Gastrocnemius medialis (tissue), 4 donors: Measurements from ENCODE around the gene RYR1.

Source experiments
- POLR2A ChIP-seq, 2 donors: fragments of 450-650 bp; IDR thresholded peaks; one replicate each; pipeline ENCODE4 v1.6.1; 2017; ENCODE audit warnings: antibody characterized with exemption in 2 of 2, mild to moderate bottlenecking in 2 of 2, moderate library complexity in 2 of 2
- TF ChIP-seq, protein P1 (sequence below), 5 experiments: fragments of 450-650 bp in 3 of 5; fragments of 200-600 bp in 2 of 5; sonication (generic) in 2 of 5; IDR thresholded peaks in 4 of 5; conservative IDR thresholded peaks in 1 of 5; 1 replicate in 4 of 5; 2 replicates in 1 of 5; pipeline ENCODE4 v1.5.1; 2016 to 2019; ENCODE audit warnings: antibody characterized with exemption in 5 of 5, mild to moderate bottlenecking in 3 of 5, moderate library complexity in 3 of 5

DNA sequence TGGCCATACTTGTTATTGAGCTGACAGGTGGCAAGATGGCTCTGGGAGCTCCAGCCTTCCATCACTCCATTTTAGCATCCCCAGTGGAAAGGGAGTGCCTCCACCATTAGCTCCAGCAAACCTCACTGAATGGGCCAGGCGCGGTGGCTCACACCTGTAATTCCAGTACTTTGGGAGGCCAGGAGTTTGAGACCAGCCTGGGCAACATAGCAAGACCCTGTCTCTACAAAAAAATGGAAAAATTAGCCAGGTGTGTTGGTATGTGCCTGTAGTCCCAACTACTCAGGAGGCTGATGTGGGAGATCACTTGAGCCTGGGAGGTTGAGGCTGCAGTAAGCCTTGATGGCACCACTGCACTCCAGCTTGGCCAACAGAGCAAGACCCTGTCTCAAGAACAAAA, 98.0 kb downstream of the RYR1 start:
- TF ChIP-seq POLR2A (IDR thresholded peaks at IDR 0.05) = no peak
- TF ChIP-seq, protein P1, sequence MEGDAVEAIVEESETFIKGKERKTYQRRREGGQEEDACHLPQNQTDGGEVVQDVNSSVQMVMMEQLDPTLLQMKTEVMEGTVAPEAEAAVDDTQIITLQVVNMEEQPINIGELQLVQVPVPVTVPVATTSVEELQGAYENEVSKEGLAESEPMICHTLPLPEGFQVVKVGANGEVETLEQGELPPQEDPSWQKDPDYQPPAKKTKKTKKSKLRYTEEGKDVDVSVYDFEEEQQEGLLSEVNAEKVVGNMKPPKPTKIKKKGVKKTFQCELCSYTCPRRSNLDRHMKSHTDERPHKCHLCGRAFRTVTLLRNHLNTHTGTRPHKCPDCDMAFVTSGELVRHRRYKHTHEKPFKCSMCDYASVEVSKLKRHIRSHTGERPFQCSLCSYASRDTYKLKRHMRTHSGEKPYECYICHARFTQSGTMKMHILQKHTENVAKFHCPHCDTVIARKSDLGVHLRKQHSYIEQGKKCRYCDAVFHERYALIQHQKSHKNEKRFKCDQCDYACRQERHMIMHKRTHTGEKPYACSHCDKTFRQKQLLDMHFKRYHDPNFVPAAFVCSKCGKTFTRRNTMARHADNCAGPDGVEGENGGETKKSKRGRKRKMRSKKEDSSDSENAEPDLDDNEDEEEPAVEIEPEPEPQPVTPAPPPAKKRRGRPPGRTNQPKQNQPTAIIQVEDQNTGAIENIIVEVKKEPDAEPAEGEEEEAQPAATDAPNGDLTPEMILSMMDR (IDR thresholded peaks at IDR 0.05 in 4 of 5, conservative IDR thresholded peaks at IDR 0.05 in 1 of 5) = no peak
